H9 (cell line): ENCODE results near the gene DUS1L. TPM values are rescaled to one million over a fixed set of nuclear protein-coding genes. Genes with fewer than 3 reads are reported as not detected.
A peak's percentile ranks its signal among the peaks of the same experiment; 100 is the strongest.

ENCODE experiments used
- DNase-seq: peaks from one replicate; pipeline ENCODE4 v3.0.0-alpha.2; 2017
- H2AFZ ChIP-seq: one replicate; pipeline ENCODE4 v1.6.1; 2013; ENCODE audit warnings: mild to moderate bottlenecking, low read length, control low read depth, moderate library complexity
- H2AK5ac ChIP-seq: 2 replicates; pipeline ENCODE4 v1.6.1; 2013; ENCODE audit warnings: low read length, control low read depth, mixed read lengths; ENCODE audit not compliant: insufficient read length
- H2BK120ac ChIP-seq: one replicate; pipeline ENCODE4 v1.6.1; 2013; ENCODE audit warnings: low read depth, mild to moderate bottlenecking, low read length, control low read depth, inconsistent platforms; ENCODE audit not compliant: poor library complexity, severe bottlenecking
- H2BK12ac ChIP-seq: 2 replicates; pipeline ENCODE4 v1.6.1; 2013; ENCODE audit warnings: low read length, control low read depth, mixed read lengths, low read depth; ENCODE audit not compliant: insufficient read length
- H2BK15ac ChIP-seq: 2 replicates; pipeline ENCODE4 v1.6.1; 2013; ENCODE audit warnings: low read depth, low read length, control low read depth
- H2BK20ac ChIP-seq: one replicate; pipeline ENCODE4 v1.6.1; 2013; ENCODE audit warnings: low read depth, mild to moderate bottlenecking, low read length, control low read depth, inconsistent platforms; ENCODE audit not compliant: poor library complexity, severe bottlenecking
- H2BK5ac ChIP-seq: 2 replicates; pipeline ENCODE4 v1.6.1; 2013; ENCODE audit warnings: low read length, control low read depth, mixed read lengths; ENCODE audit not compliant: insufficient read length
- H3K14ac ChIP-seq: 2 replicates; pipeline ENCODE4 v1.6.1; 2013; ENCODE audit warnings: low read length, control low read depth; ENCODE audit not compliant: insufficient read depth
- H3K18ac ChIP-seq: 2 replicates; pipeline ENCODE4 v1.6.1; 2013; ENCODE audit warnings: low read depth, mild to moderate bottlenecking, mixed read lengths, low read length, control low read depth; ENCODE audit not compliant: insufficient read length
- H3K23ac ChIP-seq: 2 replicates; pipeline ENCODE4 v1.6.1; 2013; ENCODE audit warnings: low read length, control low read depth, mixed read lengths, low read depth; ENCODE audit not compliant: insufficient read length
- H3K23me2 ChIP-seq: 2 replicates; pipeline ENCODE4 v1.6.1; 2013; ENCODE audit warnings: low read depth, mild to moderate bottlenecking, mixed read lengths, low read length, control low read depth; ENCODE audit not compliant: insufficient read length, poor library complexity, severe bottlenecking
- H3K27ac ChIP-seq: 2 replicates; pipeline ENCODE4 v1.5.1; 2013; ENCODE audit warnings: low read length, control low read depth, mixed read lengths, low read depth; ENCODE audit not compliant: insufficient read length
- H3K27me3 ChIP-seq: 2 replicates; pipeline ENCODE4 v1.6.1; 2013; ENCODE audit warnings: low read length, control low read depth, inconsistent platforms; ENCODE audit not compliant: insufficient read depth
- H3K4ac ChIP-seq: 2 replicates; pipeline ENCODE4 v1.6.1; 2013; ENCODE audit warnings: low read depth, mild to moderate bottlenecking, control low read depth, inconsistent platforms, low read length, moderate library complexity
- H3K4me1 ChIP-seq: 2 replicates; pipeline ENCODE4 v1.6.1; 2013; ENCODE audit warnings: low read length, control low read depth, inconsistent platforms; ENCODE audit not compliant: insufficient read depth
- H3K4me2 ChIP-seq: 2 replicates; pipeline ENCODE4 v1.6.1; 2013; ENCODE audit warnings: low read length, control low read depth, mixed read lengths; ENCODE audit not compliant: insufficient read length, insufficient read depth
- H3K56ac ChIP-seq: 2 replicates; pipeline ENCODE4 v1.6.1; 2013; ENCODE audit warnings: low read depth, mild to moderate bottlenecking, mixed read lengths, low read length, control low read depth; ENCODE audit not compliant: insufficient read length
- H3K79me1 ChIP-seq: 2 replicates; pipeline ENCODE4 v1.6.1; 2013; ENCODE audit warnings: low read depth, mild to moderate bottlenecking, moderate library complexity, low read length, control low read depth, inconsistent platforms; ENCODE audit not compliant: insufficient read depth, poor library complexity, severe bottlenecking
- H3K79me2 ChIP-seq: 2 replicates; pipeline ENCODE4 v1.6.1; 2013; ENCODE audit warnings: low read length, control low read depth, inconsistent platforms; ENCODE audit not compliant: insufficient read depth
- H3K9ac ChIP-seq: 2 replicates; pipeline ENCODE4 v1.6.1; 2013; ENCODE audit warnings: low read length, control low read depth, mixed read lengths; ENCODE audit not compliant: insufficient read length; ENCODE audit errors: extremely low read depth
- H3K9me3 ChIP-seq: one replicate; pipeline ENCODE4 v1.6.1; 2013; ENCODE audit warnings: low read depth, low read length, inconsistent platforms; ENCODE audit not compliant: control insufficient read depth
- H3T11ph ChIP-seq: one replicate; pipeline ENCODE4 v1.6.1; 2013; ENCODE audit warnings: mild to moderate bottlenecking, low read length, control low read depth, inconsistent platforms
- H4K20me1 ChIP-seq: one replicate; pipeline ENCODE4 v1.6.1; 2013; ENCODE audit not compliant: control insufficient read depth, insufficient read length, insufficient read depth
- H4K5ac ChIP-seq: 2 replicates; pipeline ENCODE4 v1.6.1; 2013; ENCODE audit warnings: low read depth, mild to moderate bottlenecking, mixed read lengths, low read length, control low read depth; ENCODE audit not compliant: insufficient read length
- H4K8ac ChIP-seq: replicated peaks from 2 replicates; pipeline ENCODE4 v1.6.1; 2013; ENCODE audit warnings: low read length, control low read depth, mixed read lengths, low read depth; ENCODE audit not compliant: insufficient read length
- H4K91ac ChIP-seq: 2 replicates; pipeline ENCODE4 v1.6.1; 2013; ENCODE audit warnings: low read depth, mild to moderate bottlenecking, moderate library complexity, mixed read lengths, low read length, control low read depth; ENCODE audit not compliant: insufficient read length
- H3K27ac Mint-ChIP-seq, 3 experiments: 2 replicates in 2 of 3; 3 replicates in 1 of 3; pipeline ENCODE4 v1.8.0; 2020 to 2021; ENCODE audit warnings: mixed read lengths in 3 of 3, mild to moderate bottlenecking in 1 of 3, moderate library complexity in 1 of 3
- H3K27me3 Mint-ChIP-seq: 2 replicates; pipeline ENCODE4 v1.8.0; 2021; ENCODE audit warnings: low read depth, mild to moderate bottlenecking, moderate library complexity, mixed read lengths
- H3K36me3 Mint-ChIP-seq, 3 experiments: 2 replicates in 2 of 3; 3 replicates in 1 of 3; pipeline ENCODE4 v1.8.0; 2020 to 2021; ENCODE audit warnings: low read depth in 3 of 3, mixed read lengths in 3 of 3; ENCODE audit not compliant: insufficient read depth in 1 of 3
- H3K4me1 Mint-ChIP-seq, 2 experiments: 2 replicates each; pipeline ENCODE4 v1.8.0; 2020; ENCODE audit warnings: mixed read lengths in 2 of 2
- H3K4me3 Mint-ChIP-seq, 2 experiments: 2 replicates in 1 of 2; 3 replicates in 1 of 2; pipeline ENCODE4 v1.8.0; 2020 to 2021; ENCODE audit warnings: mild to moderate bottlenecking in 2 of 2, mixed read lengths in 2 of 2, moderate library complexity in 1 of 2
- H3K9me3 Mint-ChIP-seq, 2 experiments: 2 replicates in 1 of 2; 3 replicates in 1 of 2; pipeline ENCODE4 v1.8.0; 2020; ENCODE audit warnings: mild to moderate bottlenecking in 2 of 2, mixed read lengths in 2 of 2, moderate library complexity in 1 of 2
- CTCF ChIP-seq: fragments of 200-600 bp; sonication (generic); conservative IDR thresholded peaks from 3 replicates; pipeline ENCODE4 v1.8.0; 2021; ENCODE audit warnings: antibody characterized with exemption, mild to moderate bottlenecking
- WGBS: extraction: QIAGEN DNeasy Blood & Tissue Kit; methylation state at CpG from one replicate; pipeline ENCODE4 v1.1.7; 2013; ENCODE audit warnings: missing lambda C conversion rate, low lambda C conversion rate, mixed read lengths; ENCODE audit not compliant: insufficient read length; ENCODE audit errors: extremely low coverage; 5-methylcytosine and 5-hydroxymethylcytosine counted together
- total RNA-seq: library from RNA; stranded (reverse); gene quantifications from 2 replicates; pipeline ENCODE4 v1.2.1, GENCODE V29; 2021

DUS1L gene
- total RNA-seq, 1 experiment from 2014 or later, result 103 TPM

DNA sequence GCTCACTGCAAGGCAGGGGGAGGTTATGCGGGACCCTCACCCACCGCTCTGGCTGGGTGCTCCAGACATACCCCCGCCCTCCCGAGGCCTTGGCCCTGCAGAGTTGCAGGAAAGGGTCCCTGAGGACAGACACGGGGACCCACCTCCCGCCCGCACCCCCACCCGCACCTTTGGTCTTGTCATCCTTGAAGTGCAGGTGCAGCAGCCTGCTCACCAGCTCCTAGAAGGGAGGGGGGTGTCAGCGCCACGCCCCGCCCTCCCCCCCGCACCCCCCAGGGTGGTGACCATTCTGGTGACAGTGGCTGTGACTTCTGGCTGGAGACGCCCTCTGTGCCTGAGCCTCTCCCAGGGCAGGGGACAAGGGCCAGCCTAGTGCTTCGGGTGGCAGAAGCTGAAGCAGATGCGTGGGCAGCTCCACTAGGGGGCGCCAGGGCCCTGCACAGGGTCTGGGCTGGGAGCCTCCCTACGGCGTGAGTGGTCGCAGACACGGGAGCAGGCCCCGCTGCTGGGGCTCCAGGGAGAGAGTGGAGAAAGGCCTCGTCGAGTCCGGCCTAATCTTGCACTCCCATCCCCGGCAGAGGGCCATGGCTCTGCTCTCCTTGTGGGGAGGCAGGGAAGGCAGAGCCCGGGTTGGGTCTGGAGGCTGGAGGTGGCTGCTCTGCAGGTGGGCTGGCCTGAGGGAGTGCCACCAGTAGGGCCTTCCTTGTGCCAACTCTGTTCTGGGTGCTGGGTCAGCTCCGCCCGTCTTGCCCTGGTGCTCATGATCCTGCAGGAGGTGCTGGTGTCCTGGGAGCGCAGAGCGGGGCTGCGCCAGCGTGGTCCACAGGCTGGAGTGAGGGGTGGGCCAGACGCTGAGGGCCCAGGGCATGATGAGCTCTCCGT is 45.7 kb downstream of the DUS1L start:
- Histone ChIP-seq H2BK5ac (no peak overlapping the region), H2BK15ac (no peak overlapping the region), H4K8ac (no peak overlapping the region), H3K4ac (no peak overlapping the region), H2AFZ (no peak overlapping the region), H3K18ac (no peak overlapping the region), H3K14ac (no peak overlapping the region), H2BK120ac (no peak overlapping the region), H3K27ac (no peak overlapping the region), H3K4me2 (no peak overlapping the region), H2AK5ac (no peak overlapping the region), H3K23ac (no peak overlapping the region), H3T11ph (no peak overlapping the region), H3K23me2 (peaks cover 5% of the 10 kb centered on the region), H3K9ac (no peak overlapping the region), H4K91ac (no peak overlapping the region), H3K56ac (no peak overlapping the region), H2BK12ac (no peak overlapping the region), H3K27me3 (no peaks in the 10 kb centered on the region), H3K79me1 (peaks cover 5% of the 10 kb centered on the region), H2BK20ac (no peak overlapping the region), H4K5ac (no peak overlapping the region), H3K4me1 (no peaks in the 10 kb centered on the region), H4K20me1 (no peaks in the 10 kb centered on the region), H3K9me3 (no peaks in the 10 kb centered on the region), H3K79me2 (no peaks in the 10 kb centered on the region)
- peak; percentile 93 for TF ChIP-seq CTCF
- Mint-ChIP-seq H3K27me3 (no peaks in the 10 kb centered on the region), H3K4me3 (peak overlapping the region in 1 of 2 experiments; percentile 19; a peak in 1 of 5 replicates), H3K9me3 (no peaks in the 10 kb centered on the region), H3K4me1 (peaks cover 7 to 16% of the 10 kb centered on the region in 2 experiments), H3K36me3 (peaks cover 2 to 8% (median 3%) of the 10 kb centered on the region in 3 experiments; a peak in 4 of 7 replicates), H3K27ac (0 out of 7 replicates have a peak overlapping the region, but pooled peaks of 1 of the 3 experiments have one; percentile 22)
- DNase-seq, result peak; percentile 92
- WGBS, result no CpG with 5 or more reads among the region's 34 CpGs
